Loucy (cell line): ENCODE data around the gene STIM1.

Experiments used
- CTCF ChIP-seq: fragments of 200-600 bp; sonication (generic); conservative IDR thresholded peaks from 2 replicates; pipeline ENCODE4 v1.5.1; 2014; ENCODE audit warnings: mild to moderate bottlenecking, antibody characterized with exemption, low read length
- EZH2phosphoT487 ChIP-seq: fragments of 200-600 bp; IDR thresholded peaks from 2 replicates; pipeline ENCODE4 v1.6.1; 2018; ENCODE audit warnings: antibody characterized with exemption, mild to moderate bottlenecking, moderate library complexity, borderline replicate concordance

GRCh38 chr11:3845246-3845645 lies 10.2 kb upstream of the STIM1 start:
- TF ChIP-seq EZH2phosphoT487 (no peak), CTCF (no peak)
